ENCODE data around the gene STARD9. TPM values are rescaled to one million over a fixed set of nuclear protein-coding genes. Genes with fewer than 3 reads are reported as not detected.

Gene STARD9
- total RNA-seq, 1 experiment from 2014 or later: 5.0 TPM

DNA sequence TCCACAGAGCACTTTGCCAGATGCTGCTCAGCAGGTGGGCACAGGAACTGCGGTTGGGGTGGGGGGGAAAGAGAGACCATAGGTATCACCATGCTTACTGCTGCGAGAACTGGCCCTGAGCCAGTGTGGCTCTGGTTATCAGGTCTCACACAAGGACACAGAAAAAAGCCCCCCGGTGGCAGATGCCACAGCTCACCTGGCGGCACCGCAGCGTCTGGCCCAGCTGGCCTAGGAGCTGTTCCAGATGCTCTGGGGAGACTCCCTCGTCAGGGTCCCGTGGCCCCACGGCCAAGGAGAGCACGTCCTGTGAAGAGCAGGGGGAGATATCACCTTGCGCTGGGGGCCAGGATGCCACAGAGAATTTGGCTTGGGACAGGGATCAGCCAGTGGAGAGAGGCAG is 150.7 kb downstream of the STARD9 start:
- no peak for ATAC-seq
- DNase-seq (ENCODE audit: low read depth, low spot score): no peak
- H3K9ac ChIP-seq (ENCODE audit: low read length): no peak overlapping the region
- TF ChIP-seq ZNF274 (IDR thresholded peaks at IDR 0.05; ENCODE audit: low read depth, low read length) (no peak), POLR2AphosphoS5 (IDR thresholded peaks at IDR 0.05; ENCODE audit: low read depth, low read length) (no peak), EZH2 (IDR thresholded peaks at IDR 0.05) (no peak), SP1 (IDR thresholded peaks at IDR 0.05; ENCODE audit: low read depth) (no peak), YY1 (IDR thresholded peaks at IDR 0.05; ENCODE audit: extremely low read depth, insufficient replicate concordance, low read depth, low read length) (no peak), CBX3 (IDR thresholded peaks at IDR 0.05; ENCODE audit: low read depth) (no peak), EGR1 (IDR thresholded peaks at IDR 0.05; ENCODE audit: low read depth) (no peak), ATF3 (IDR thresholded peaks at IDR 0.05) (no peak), SRF (IDR thresholded peaks at IDR 0.05; ENCODE audit: low read depth) (no peak), EZH2phosphoT487 (IDR thresholded peaks at IDR 0.05; ENCODE audit: borderline replicate concordance) (no peak), RAD21 (IDR thresholded peaks at IDR 0.05; ENCODE audit: low read depth) (no peak), MAX (IDR thresholded peaks at IDR 0.05) (no peak), JUND (IDR thresholded peaks at IDR 0.05) (no peak), ZFX (IDR thresholded peaks at IDR 0.05) (no peak), REST (IDR thresholded peaks at IDR 0.05; ENCODE audit: low read depth) (no peak), ELF1 (IDR thresholded peaks at IDR 0.05; ENCODE audit: borderline replicate concordance, low read depth) (no peak)
- TF ChIP-seq, protein P1, sequence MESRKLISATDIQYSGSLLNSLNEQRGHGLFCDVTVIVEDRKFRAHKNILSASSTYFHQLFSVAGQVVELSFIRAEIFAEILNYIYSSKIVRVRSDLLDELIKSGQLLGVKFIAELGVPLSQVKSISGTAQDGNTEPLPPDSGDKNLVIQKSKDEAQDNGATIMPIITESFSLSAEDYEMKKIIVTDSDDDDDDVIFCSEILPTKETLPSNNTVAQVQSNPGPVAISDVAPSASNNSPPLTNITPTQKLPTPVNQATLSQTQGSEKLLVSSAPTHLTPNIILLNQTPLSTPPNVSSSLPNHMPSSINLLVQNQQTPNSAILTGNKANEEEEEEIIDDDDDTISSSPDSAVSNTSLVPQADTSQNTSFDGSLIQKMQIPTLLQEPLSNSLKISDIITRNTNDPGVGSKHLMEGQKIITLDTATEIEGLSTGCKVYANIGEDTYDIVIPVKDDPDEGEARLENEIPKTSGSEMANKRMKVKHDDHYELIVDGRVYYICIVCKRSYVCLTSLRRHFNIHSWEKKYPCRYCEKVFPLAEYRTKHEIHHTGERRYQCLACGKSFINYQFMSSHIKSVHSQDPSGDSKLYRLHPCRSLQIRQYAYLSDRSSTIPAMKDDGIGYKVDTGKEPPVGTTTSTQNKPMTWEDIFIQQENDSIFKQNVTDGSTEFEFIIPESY (IDR thresholded peaks at IDR 0.05; ENCODE audit: extremely low read depth, insufficient replicate concordance, low read length): no peak
- TF ChIP-seq, protein P2, sequence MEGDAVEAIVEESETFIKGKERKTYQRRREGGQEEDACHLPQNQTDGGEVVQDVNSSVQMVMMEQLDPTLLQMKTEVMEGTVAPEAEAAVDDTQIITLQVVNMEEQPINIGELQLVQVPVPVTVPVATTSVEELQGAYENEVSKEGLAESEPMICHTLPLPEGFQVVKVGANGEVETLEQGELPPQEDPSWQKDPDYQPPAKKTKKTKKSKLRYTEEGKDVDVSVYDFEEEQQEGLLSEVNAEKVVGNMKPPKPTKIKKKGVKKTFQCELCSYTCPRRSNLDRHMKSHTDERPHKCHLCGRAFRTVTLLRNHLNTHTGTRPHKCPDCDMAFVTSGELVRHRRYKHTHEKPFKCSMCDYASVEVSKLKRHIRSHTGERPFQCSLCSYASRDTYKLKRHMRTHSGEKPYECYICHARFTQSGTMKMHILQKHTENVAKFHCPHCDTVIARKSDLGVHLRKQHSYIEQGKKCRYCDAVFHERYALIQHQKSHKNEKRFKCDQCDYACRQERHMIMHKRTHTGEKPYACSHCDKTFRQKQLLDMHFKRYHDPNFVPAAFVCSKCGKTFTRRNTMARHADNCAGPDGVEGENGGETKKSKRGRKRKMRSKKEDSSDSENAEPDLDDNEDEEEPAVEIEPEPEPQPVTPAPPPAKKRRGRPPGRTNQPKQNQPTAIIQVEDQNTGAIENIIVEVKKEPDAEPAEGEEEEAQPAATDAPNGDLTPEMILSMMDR (IDR thresholded peaks at IDR 0.05 in 2 of 3, conservative IDR thresholded peaks at IDR 0.05 in 1 of 3; ENCODE audit: borderline replicate concordance in 1 of 3, insufficient read depth in 1 of 3, low read depth in 2 of 3, low read length in 2 of 3): no peak
- no TSS peak for BruUV-seq (replicated peaks)
- H3K36me3 ChIP-seq (ENCODE audit: control insufficient read depth in 1 of 2, insufficient read depth in 2 of 2, low read length in 2 of 2): peaks cover 21 to 32% of the 10 kb centered on the region in 2 experiments; a peak in 3 of 4 replicates
- H2AFZ ChIP-seq (ENCODE audit: low read depth, low read length, poor library complexity, severe bottlenecking): no peak overlapping the region
- CTCF ChIA-PET: interaction anchor here (0.7 kb wide), 1 partner anchor 26 kb away, joined by 3 read pairs; no protein-coding TSS in a partner anchor
- RAD21 ChIA-PET (ENCODE audit: low non-redundant PET in 1 of 2, low total read pairs in 2 of 2, uncharacterized antibody in 2 of 2, unreplicated experiment in 2 of 2): no interaction called here
- no peaks in the 10 kb centered on the region for H3K9me3 ChIP-seq (ENCODE audit: control insufficient read depth in 1 of 2, insufficient read depth in 1 of 2, low read depth in 1 of 2, low read length in 2 of 2)
- intact Hi-C loops (cut with micrococcal nuclease): no loop called here
- POLR2A ChIA-PET: no interaction called here
- no peaks in the 10 kb centered on the region for H3K79me2 ChIP-seq (ENCODE audit: insufficient read depth, low read length)
- no peaks in the 10 kb centered on the region for H3K4me1 ChIP-seq (ENCODE audit: control insufficient read depth in 1 of 2, insufficient read depth in 2 of 2, low read length in 2 of 2)
- H3K27ac ChIP-seq (ENCODE audit: low read depth, low read length): no peak overlapping the region
- no peaks in the 10 kb centered on the region for H3K27me3 ChIP-seq (ENCODE audit: insufficient read depth, low read length)
- H3K4me3 ChIP-seq (replicated peaks in 1 of 2; ENCODE audit: low read depth in 1 of 2, low read length in 2 of 2): no peak overlapping the region
- H3K9me2 ChIP-seq (ENCODE audit: insufficient read depth): no peaks in the 10 kb centered on the region
- H3K4me2 ChIP-seq (ENCODE audit: low read length): no peak overlapping the region
- no peaks in the 10 kb centered on the region for H4K20me1 ChIP-seq (ENCODE audit: insufficient read depth)
